Heart left ventricle (tissue), 16 donors: ENCODE results near the gene TANGO6. TPM values are rescaled to one million over a fixed set of nuclear protein-coding genes. Genes with fewer than 3 reads are reported as not detected.
"Not testable (repeated sequence)": the region's sequence is repeated elsewhere in the genome, so short reads cannot be mapped to it uniquely, and the experiment has no call there.

Source experiments
- ATAC-seq, 4 donors: fragments of 200-7000 bp; cut with Tn5 transposase; one replicate each; pipeline ENCODE4 v1.9.1; 2020 to 2022; ENCODE audit warnings: moderate library complexity in 4 of 4, mild to moderate bottlenecking in 3 of 4, moderate number of reproducible peaks in 1 of 4
- DNase-seq, 5 donors: peaks; one replicate each; pipeline ENCODE4 v3.0.0-alpha.2; 2020
- H3K27ac ChIP-seq, 12 donors: fragments of 200-600 bp; sonication (generic) in 4 of 12; one replicate each; pipeline versions ENCODE4 v1.5.0 to v1.8.0; 2016 to 2022; ENCODE audit warnings: mild to moderate bottlenecking in 2 of 12
- H3K27me3 ChIP-seq, 9 donors: fragments of 200-600 bp; sonication (generic) in 2 of 9; one replicate each; pipeline versions ENCODE4 v1.5.1 to v1.8.0; 2016 to 2022; ENCODE audit warnings: mild to moderate bottlenecking in 3 of 9
- H3K36me3 ChIP-seq, 9 donors: fragments of 200-600 bp; sonication (generic) in 2 of 9; one replicate each; pipeline versions ENCODE4 v1.5.0 to v1.8.0; 2018 to 2022; ENCODE audit warnings: mild to moderate bottlenecking in 2 of 9
- H3K4me1 ChIP-seq, 12 donors: fragments of 200-600 bp; sonication (generic) in 4 of 12; one replicate each; pipeline versions ENCODE4 v1.5.0 to v1.8.0; 2016 to 2022; ENCODE audit warnings: mild to moderate bottlenecking in 3 of 12
- H3K4me3 ChIP-seq, 12 donors: fragments of 200-600 bp; sonication (generic) in 4 of 12; one replicate each; pipeline versions ENCODE4 v1.5.0 to v1.8.0; 2017 to 2022; ENCODE audit warnings: mild to moderate bottlenecking in 9 of 12, moderate library complexity in 4 of 12
- H3K9me3 ChIP-seq, 12 donors: fragments of 200-600 bp; sonication (generic) in 4 of 12; one replicate each; pipeline versions ENCODE4 v1.5.0 to v1.8.0; 2016 to 2022; ENCODE audit warnings: mild to moderate bottlenecking in 1 of 12
- CTCF ChIP-seq, 12 donors: fragments of 200-600 bp; sonication (generic) in 4 of 12; IDR thresholded peaks; one replicate each; pipeline versions ENCODE4 v1.5.0 to v1.8.0; 2018 to 2022; ENCODE audit warnings: antibody characterized with exemption in 12 of 12, mild to moderate bottlenecking in 5 of 12
- POLR2A ChIP-seq, 2 donors: fragments of 450-650 bp; IDR thresholded peaks; one replicate each; pipeline ENCODE4 v1.6.1; 2017; ENCODE audit warnings: antibody characterized with exemption in 2 of 2, mild to moderate bottlenecking in 2 of 2, moderate library complexity in 2 of 2
- WGBS, 4 donors: extraction: QIAGEN DNeasy Blood & Tissue Kit in 2 of 4; methylation state at CpG; one replicate each; pipeline versions ENCODE4 v1.1.5 to v1.1.7; 2013 to 2018; 5-methylcytosine and 5-hydroxymethylcytosine counted together
- intact Hi-C, 10 donors: fragments of 100-400 bp; cut with DNase I; formaldehyde crosslinking; loops; one replicate each; pipeline versions ENCODE4 v1.11.1 to v1.14.2; 2022
- polyA plus RNA-seq, 2 donors: library from polyadenylated mRNA; stranded (reverse); fragments of 200-250 nt; gene quantifications; one replicate each; pipeline ENCODE4 v1.2.3, GENCODE V29; 2013
- total RNA-seq, 9 donors: library from RNA; depleted of rRNA in 2 of 9; stranded (reverse); fragments of >200 nt in 2 of 9; fragmentation: NEBNext Ultra II Directional in 3 of 9; extraction: Animal tissue kit (Norgen Biotek cat#: 25700) in 3 of 9; gene quantifications; one replicate each; pipeline versions ENCODE4 v1.1.0 to v1.2.4, GENCODE V29; 2016 to 2023
- donor health status: ischemic (EF 13 %, LVEDD 7.1; RV severe dilation, severe dysfunction).
- donor health status: healthy with polysubstance abuse.
- donor health status: DM: no; HTN: yes; CAD: no.
- donor health status: DM: no; HTN: no; CAD: no.
- donor health status: ischemic (EF 25% LVEDD 6.9; RV normal size, moderate dysfunction).
- donor health status: ischemic (EF 25% LVEDD 5.7; RV mildly dilated, moderate dysfunction).
- donor health status: healthy.
- donor health status: DM: yes; HTN: yes; CAD: no.
- donor health status: ischemic (EF 35%, LVEDD 5.7; RV mildly dilated, moderate dysfunction).
- donor health status: nonischemic (EF 11% LVEDD 7.7; RV severe dilation, severe dysfunction).
- donor health status: DM: yes; HTN: yes; CAD: no.
- donor health status: PGD.
- donor health status: ischemic (EF 29% LVEDD 5.4; RV normal size, mild dysfunction).
- donor health status: nonischemic (EF 23%, LVEDD 6.1; RV moderate dilation, normal function).

TANGO6 gene
- total and polyA plus RNA-seq, 11 donors, result 1.8 to 14.1 (median 8.8) TPM

DNA sequence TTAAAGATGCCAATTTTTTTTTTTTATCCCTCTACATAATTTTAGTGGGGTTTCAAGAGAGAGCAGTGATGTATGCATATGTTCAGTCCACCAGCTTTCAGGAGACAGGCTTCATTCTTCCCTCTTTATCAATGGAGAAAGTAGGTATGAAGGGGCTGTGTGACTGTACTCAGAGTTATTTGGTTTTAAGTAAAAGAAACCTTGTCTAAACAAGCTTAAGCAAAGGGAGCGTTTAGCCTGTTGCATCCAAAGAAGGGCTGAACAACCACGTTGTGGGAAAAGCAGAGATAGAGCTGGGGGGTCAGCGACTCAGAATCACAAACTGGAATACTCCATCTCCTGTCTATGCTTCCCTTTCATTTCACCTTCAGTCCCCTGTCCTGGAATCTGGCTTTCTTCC lies 211.7 kb downstream of the TANGO6 start:
- Histone ChIP-seq H3K27me3 (no peaks in the 10 kb centered on the region), H3K27ac (no peak overlapping the region), H3K36me3 (no peaks in the 10 kb centered on the region), H3K9me3 (no peaks in the 10 kb centered on the region), H3K4me1 (peaks cover 0 to 9% (median 0%) of the 10 kb centered on the region in 12 donors), H3K4me3 (no peak overlapping the region)
- ATAC-seq, result no peak
- TF ChIP-seq POLR2A (IDR thresholded peaks at IDR 0.05) (no peak), CTCF (IDR thresholded peaks at IDR 0.05) (no peak)
- intact Hi-C loops, result no loop called here
- WGBS, 4 donors, result 85 to 97% (median 95%) methylated on average over 3 of the region's 3 CpGs
- no peak for DNase-seq

DNA sequence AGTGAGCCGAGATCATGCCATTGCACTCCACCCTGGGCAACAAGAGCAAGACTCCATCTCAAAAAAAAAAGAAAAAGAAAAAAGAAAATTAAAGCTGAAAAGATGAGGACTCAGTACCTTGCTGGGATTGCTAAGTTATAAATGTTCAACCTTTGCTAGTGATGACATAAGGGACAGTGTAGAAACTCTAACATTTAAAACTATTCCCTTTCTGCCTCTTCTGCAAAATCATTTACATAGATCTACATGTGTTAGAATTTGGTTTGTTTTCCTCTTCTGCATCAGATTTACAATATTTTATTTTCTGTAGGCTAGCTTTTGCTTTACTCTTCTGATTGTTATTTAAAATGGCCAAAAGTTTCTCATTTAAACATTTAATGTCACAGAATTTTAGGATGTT lies 212.6 kb downstream of the TANGO6 start:
- intact Hi-C loops, result no loop called here
- no peak overlapping the region for H3K27ac ChIP-seq
- WGBS, 4 donors, result 91 to 100% (median 94%) methylated on average over 1 of the region's 1 CpG
- no peaks in the 10 kb centered on the region for H3K27me3 ChIP-seq
- DNase-seq (no peak), ATAC-seq (no peak)
- no peaks in the 10 kb centered on the region for H3K36me3 ChIP-seq
- peaks cover 0 to 9% (median 0%) of the 10 kb centered on the region in 12 donors for H3K4me1 ChIP-seq
- H3K4me3 ChIP-seq, result no peak overlapping the region
- no peaks in the 10 kb centered on the region for H3K9me3 ChIP-seq
- TF ChIP-seq POLR2A (IDR thresholded peaks at IDR 0.05), result no peak
- no peak for TF ChIP-seq CTCF (IDR thresholded peaks at IDR 0.05)

GRCh38 chr16:69056421-69056820 lies 213.1 kb downstream of the TANGO6 start:
- H3K4me3 ChIP-seq, result no peak overlapping the region
- intact Hi-C loops, result no loop called here
- H3K36me3 ChIP-seq, result no peaks in the 10 kb centered on the region
- 82 to 89% (median 85%) methylated on average over 3 of the region's 3 CpGs for WGBS, 4 donors
- TF ChIP-seq POLR2A (IDR thresholded peaks at IDR 0.05) (no peak), CTCF (IDR thresholded peaks at IDR 0.05) (no peak)
- H3K9me3 ChIP-seq, result no peaks in the 10 kb centered on the region
- no peaks in the 10 kb centered on the region for H3K27me3 ChIP-seq
- no peak for ATAC-seq
- no peak for DNase-seq
- no peak overlapping the region for H3K27ac ChIP-seq
- H3K4me1 ChIP-seq, result peaks cover 0 to 9% (median 0%) of the 10 kb centered on the region in 12 donors

- Histone ChIP-seq H3K4me1 (peaks cover 0 to 9% (median 0%) of the 10 kb centered on the region in 12 donors), H3K27ac (peak overlapping the region in 1 of 12 donors; percentile 76), H3K27me3 (no peaks in the 10 kb centered on the region), H3K4me3 (no peak overlapping the region), H3K36me3 (no peaks in the 10 kb centered on the region), H3K9me3 (no peaks in the 10 kb centered on the region)
- TF ChIP-seq CTCF (IDR thresholded peaks at IDR 0.05) (no peak), POLR2A (IDR thresholded peaks at IDR 0.05) (no peak)
- no peak for DNase-seq
- WGBS, 4 donors, result 71 to 72% (median 71%) methylated on average over 11 of the region's 11 CpGs
- intact Hi-C loops, result no loop called here
- peak in 1 of 4 donors; percentile 36 for ATAC-seq
These were observed 214.4 kb downstream of the TANGO6 start for GRCh38 chr16:69057400-69058378.

- intact Hi-C loops, DNase-seq, ATAC-seq, H3K27me3 ChIP-seq, H3K27ac ChIP-seq, H3K9me3 ChIP-seq, H3K4me3 ChIP-seq, H3K36me3 ChIP-seq: not testable (repeated sequence)
- 95 to 99% (median 98%) methylated on average over 8 of the region's 8 CpGs for WGBS, 4 donors
- peaks cover 0 to 13% (median 2%) of the 10 kb centered on the region in 12 donors for H3K4me1 ChIP-seq
These were observed 220.2 kb downstream of the TANGO6 start for GRCh38 chr16:69063491-69063890.
